PFSK-1 (cell line): Measurements from ENCODE around the gene MIR17HG.

ENCODE experiments used
- FOXP2 ChIP-seq: optimal IDR thresholded peaks from 2 replicates; pipeline ENCODE3; 2011; ENCODE audit warnings: borderline replicate concordance, control low read depth, inconsistent platforms; ENCODE audit not compliant: insufficient read depth; ENCODE audit errors: extremely low read length, extremely low read depth
- POLR2AphosphoS5 ChIP-seq: IDR thresholded peaks from 2 replicates; pipeline ENCODE4 v1.6.1; 2012; ENCODE audit warnings: low read depth, mild to moderate bottlenecking, control low read depth, low read length, moderate library complexity
- TAF1 ChIP-seq: IDR thresholded peaks from 2 replicates; pipeline ENCODE4 v1.6.1; 2012; ENCODE audit warnings: low read length, control low read depth, borderline replicate concordance; ENCODE audit not compliant: insufficient read depth
- TF ChIP-seq, protein P1 (sequence below), 2 experiments: IDR thresholded peaks; 2 replicates each; pipeline versions ENCODE4 v1.6.1 to v1.8.0; 2011 to 2012; ENCODE audit warnings: low read depth in 2 of 2, low read length in 2 of 2, control low read depth in 1 of 2, inconsistent platforms in 1 of 2, mild to moderate bottlenecking in 1 of 2, moderate library complexity in 1 of 2; ENCODE audit not compliant: insufficient read depth in 1 of 2

GRCh38 chr13:91347202-91347995, at the start of gene MIR17HG:
- TF ChIP-seq POLR2AphosphoS5 (peak; percentile 74), TAF1 (peak; percentile 66; the same call in 1 of the 2 replicates), FOXP2 (no peak)
- TF ChIP-seq, protein P1, sequence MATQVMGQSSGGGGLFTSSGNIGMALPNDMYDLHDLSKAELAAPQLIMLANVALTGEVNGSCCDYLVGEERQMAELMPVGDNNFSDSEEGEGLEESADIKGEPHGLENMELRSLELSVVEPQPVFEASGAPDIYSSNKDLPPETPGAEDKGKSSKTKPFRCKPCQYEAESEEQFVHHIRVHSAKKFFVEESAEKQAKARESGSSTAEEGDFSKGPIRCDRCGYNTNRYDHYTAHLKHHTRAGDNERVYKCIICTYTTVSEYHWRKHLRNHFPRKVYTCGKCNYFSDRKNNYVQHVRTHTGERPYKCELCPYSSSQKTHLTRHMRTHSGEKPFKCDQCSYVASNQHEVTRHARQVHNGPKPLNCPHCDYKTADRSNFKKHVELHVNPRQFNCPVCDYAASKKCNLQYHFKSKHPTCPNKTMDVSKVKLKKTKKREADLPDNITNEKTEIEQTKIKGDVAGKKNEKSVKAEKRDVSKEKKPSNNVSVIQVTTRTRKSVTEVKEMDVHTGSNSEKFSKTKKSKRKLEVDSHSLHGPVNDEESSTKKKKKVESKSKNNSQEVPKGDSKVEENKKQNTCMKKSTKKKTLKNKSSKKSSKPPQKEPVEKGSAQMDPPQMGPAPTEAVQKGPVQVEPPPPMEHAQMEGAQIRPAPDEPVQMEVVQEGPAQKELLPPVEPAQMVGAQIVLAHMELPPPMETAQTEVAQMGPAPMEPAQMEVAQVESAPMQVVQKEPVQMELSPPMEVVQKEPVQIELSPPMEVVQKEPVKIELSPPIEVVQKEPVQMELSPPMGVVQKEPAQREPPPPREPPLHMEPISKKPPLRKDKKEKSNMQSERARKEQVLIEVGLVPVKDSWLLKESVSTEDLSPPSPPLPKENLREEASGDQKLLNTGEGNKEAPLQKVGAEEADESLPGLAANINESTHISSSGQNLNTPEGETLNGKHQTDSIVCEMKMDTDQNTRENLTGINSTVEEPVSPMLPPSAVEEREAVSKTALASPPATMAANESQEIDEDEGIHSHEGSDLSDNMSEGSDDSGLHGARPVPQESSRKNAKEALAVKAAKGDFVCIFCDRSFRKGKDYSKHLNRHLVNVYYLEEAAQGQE (IDR thresholded peaks at IDR 0.05; ENCODE audit: insufficient read depth in 1 of 2, low read depth in 2 of 2, low read length in 2 of 2) = no peak
